ENCODE data around the gene ZNF136. TPM values are rescaled to one million over a fixed set of nuclear protein-coding genes. Genes with fewer than 3 reads are reported as not detected.

ZNF136 gene
- total RNA-seq, 1 experiment from 2014 or later, result 6.7 TPM

GRCh38 chr19:12208221-12208620 is 45.3 kb downstream of the ZNF136 start:
- POLR2A ChIA-PET, result no interaction called here
- Mint-ChIP-seq H3K36me3 (peaks cover 76% of the 10 kb centered on the region), H3K4me1 (no peaks in the 10 kb centered on the region), H3K4me3 (no peak overlapping the region), H3K9me3 (peaks cover 67% of the 10 kb centered on the region), H3K27ac (no peak overlapping the region), H3K27me3 (ENCODE audit: low read depth) (0 out of 2 replicates have a peak, but pooled peaks cover 3% of the 10 kb centered on the region)
- CTCF ChIA-PET, result no interaction called here
- no peak for TF ChIP-seq PREB (CRISPR knock-in tag; IDR thresholded peaks at IDR 0.05; ENCODE audit: borderline replicate concordance)
- no peak for TF ChIP-seq ATF3 (CRISPR knock-in tag; conservative IDR thresholded peaks at IDR 0.05)
- no peak for TF ChIP-seq MLX (CRISPR knock-in tag; IDR thresholded peaks at IDR 0.05)
- no peak for ATAC-seq
- no peak for DNase-seq (ENCODE audit: low spot score)

GRCh38 chr19:12217332-12217731 is 54.4 kb downstream of the ZNF136 start:
- no peaks in the 10 kb centered on the region; the same call in 1 of the 2 replicates for H3K27me3 Mint-ChIP-seq (ENCODE audit: low read depth)
- TF ChIP-seq NFYB (CRISPR knock-in tag; conservative IDR thresholded peaks at IDR 0.05; ENCODE audit: low read depth), result no peak
- no peak for TF ChIP-seq ZNF512 (CRISPR knock-in tag; IDR thresholded peaks at IDR 0.05; ENCODE audit: borderline replicate concordance)
- TF ChIP-seq NFE2L1 (CRISPR knock-in tag; IDR thresholded peaks at IDR 0.05), result no peak
- no peak for TF ChIP-seq HMGA2 (CRISPR knock-in tag; IDR thresholded peaks at IDR 0.05)
- no peak for TF ChIP-seq GRHL2 (CRISPR knock-in tag; IDR thresholded peaks at IDR 0.05; ENCODE audit: insufficient replicate concordance, severe bottlenecking)
- TF ChIP-seq MAX (CRISPR knock-in tag; IDR thresholded peaks at IDR 0.05), result no peak
- no peak for TF ChIP-seq ERG (CRISPR knock-in tag; IDR thresholded peaks at IDR 0.05)
- no peak for TF ChIP-seq TEAD4 (CRISPR knock-in tag; IDR thresholded peaks at IDR 0.05)
- TF ChIP-seq CTCF (IDR thresholded peaks at IDR 0.05), result no peak
- no peak overlapping the region for H3K4me3 Mint-ChIP-seq
- H3K27ac Mint-ChIP-seq, result no peak overlapping the region
- H3K4me1 Mint-ChIP-seq, result no peaks in the 10 kb centered on the region
- peaks cover 76% of the 10 kb centered on the region for H3K36me3 Mint-ChIP-seq
- ChIA-PET POLR2A (no interaction called here), CTCF (no interaction called here)
- DNase-seq (ENCODE audit: low spot score) (no peak), ATAC-seq (no peak)
- peaks cover 81% of the 10 kb centered on the region for H3K9me3 Mint-ChIP-seq

- Mint-ChIP-seq H3K4me3 (no peak overlapping the region), H3K9me3 (peaks cover 75% of the 10 kb centered on the region), H3K36me3 (peaks cover 62% of the 10 kb centered on the region), H3K27me3 (ENCODE audit: low read depth) (no peaks in the 10 kb centered on the region; the same call in 1 of the 2 replicates), H3K27ac (no peak overlapping the region), H3K4me1 (no peaks in the 10 kb centered on the region)
- ChIA-PET POLR2A (no interaction called here), CTCF (no interaction called here)
- no peak for DNase-seq (ENCODE audit: low spot score)
- ATAC-seq, result no peak
- TF ChIP-seq USF1 (CRISPR knock-in tag; IDR thresholded peaks at IDR 0.05), result no peak
- TF ChIP-seq E2F5 (CRISPR knock-in tag; IDR thresholded peaks at IDR 0.05), result no peak
- TF ChIP-seq CREM (CRISPR knock-in tag; IDR thresholded peaks at IDR 0.05), result no peak
- TF ChIP-seq ZNF232 (CRISPR knock-in tag; IDR thresholded peaks at IDR 0.05), result no peak
- no peak for TF ChIP-seq ZNF263 (CRISPR knock-in tag; IDR thresholded peaks at IDR 0.05; ENCODE audit: low read depth)
- TF ChIP-seq ZNF138 (CRISPR knock-in tag; conservative IDR thresholded peaks at IDR 0.05), result no peak
- TF ChIP-seq FOXK1 (CRISPR knock-in tag; IDR thresholded peaks at IDR 0.05), result no peak
- no peak for TF ChIP-seq ZNF423 (CRISPR knock-in tag; IDR thresholded peaks at IDR 0.05)
- TF ChIP-seq CTCF (IDR thresholded peaks at IDR 0.05), result no peak
These were observed 60.2 kb downstream of the ZNF136 start for GRCh38 chr19:12222980-12223630.
